Stomach smooth muscle (tissue), 2 donors: Measurements from ENCODE around the gene HTR3A.

Experiments
- H3K27ac ChIP-seq: one replicate; pipeline ENCODE4 v1.7.0; 2013; ENCODE audit warnings: mild to moderate bottlenecking, low read length, inconsistent platforms
- H3K27me3 ChIP-seq, 2 donors: one replicate each; pipeline ENCODE4 v1.7.0; 2013; ENCODE audit warnings: low read length in 2 of 2; ENCODE audit not compliant: insufficient read depth in 2 of 2, control insufficient read depth in 1 of 2
- H3K36me3 ChIP-seq, 2 donors: one replicate each; pipeline ENCODE4 v1.7.0; 2013; ENCODE audit warnings: low read length in 2 of 2; ENCODE audit not compliant: control insufficient read depth in 2 of 2, insufficient read depth in 2 of 2
- H3K4me1 ChIP-seq: one replicate; pipeline ENCODE4 v1.7.0; 2013; ENCODE audit warnings: low read length; ENCODE audit not compliant: control insufficient read depth, insufficient read depth
- H3K4me3 ChIP-seq, 2 donors: one replicate each; pipeline ENCODE4 v1.7.0; 2013; ENCODE audit warnings: low read length in 2 of 2
- H3K9ac ChIP-seq, 2 donors: one replicate each; pipeline ENCODE4 v1.7.0; 2013; ENCODE audit warnings: low read length in 2 of 2, mild to moderate bottlenecking in 1 of 2
- H3K9me3 ChIP-seq, 2 donors: one replicate each; pipeline ENCODE4 v1.7.0; 2013; ENCODE audit warnings: low read length in 2 of 2; ENCODE audit not compliant: control insufficient read depth in 2 of 2
- donor health status: healthy.
- donor health status: Pancreatic carcinoma.

Gene HTR3A

DNA sequence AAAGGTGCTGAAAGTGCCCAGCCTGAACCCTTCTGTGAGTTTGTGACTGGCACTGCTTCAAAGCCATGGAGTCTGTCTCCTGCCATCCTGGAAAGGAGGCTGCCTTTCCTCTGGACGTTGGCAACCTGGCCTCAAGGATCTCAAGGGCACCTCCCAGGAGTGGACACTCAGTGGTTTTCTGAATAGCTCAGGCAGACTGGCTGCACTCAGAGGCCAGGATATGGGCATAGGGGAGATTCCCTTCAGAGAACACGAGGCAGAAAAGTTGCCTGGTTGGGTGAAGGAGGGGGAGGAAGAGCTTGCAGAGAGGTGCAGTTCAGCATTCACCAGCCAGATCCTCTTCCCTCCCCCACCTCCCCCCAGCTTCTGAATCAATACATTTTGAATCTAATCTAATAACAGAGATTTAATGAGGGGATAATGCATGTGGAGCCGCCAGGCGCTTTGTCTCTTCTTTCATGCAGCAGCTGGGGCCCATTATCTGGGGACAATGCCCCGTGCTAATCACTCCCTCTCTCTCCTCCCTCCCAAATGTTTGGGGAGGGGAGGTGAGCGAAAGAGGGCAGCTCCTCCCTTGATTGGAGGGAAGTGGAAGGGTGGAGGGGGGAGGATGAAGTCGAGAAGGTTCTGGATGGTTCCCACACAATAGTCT, 17.7 kb downstream of the HTR3A start:
- peaks cover 9 to 19% of the 10 kb centered on the region in 2 donors for H3K27me3 ChIP-seq
- no peaks in the 10 kb centered on the region for H3K36me3 ChIP-seq
- no peaks in the 10 kb centered on the region for H3K4me1 ChIP-seq
- H3K9ac ChIP-seq: no peak overlapping the region
- H3K9me3 ChIP-seq: no peaks in the 10 kb centered on the region
- no peak overlapping the region for H3K4me3 ChIP-seq
- H3K27ac ChIP-seq: no peak overlapping the region

DNA sequence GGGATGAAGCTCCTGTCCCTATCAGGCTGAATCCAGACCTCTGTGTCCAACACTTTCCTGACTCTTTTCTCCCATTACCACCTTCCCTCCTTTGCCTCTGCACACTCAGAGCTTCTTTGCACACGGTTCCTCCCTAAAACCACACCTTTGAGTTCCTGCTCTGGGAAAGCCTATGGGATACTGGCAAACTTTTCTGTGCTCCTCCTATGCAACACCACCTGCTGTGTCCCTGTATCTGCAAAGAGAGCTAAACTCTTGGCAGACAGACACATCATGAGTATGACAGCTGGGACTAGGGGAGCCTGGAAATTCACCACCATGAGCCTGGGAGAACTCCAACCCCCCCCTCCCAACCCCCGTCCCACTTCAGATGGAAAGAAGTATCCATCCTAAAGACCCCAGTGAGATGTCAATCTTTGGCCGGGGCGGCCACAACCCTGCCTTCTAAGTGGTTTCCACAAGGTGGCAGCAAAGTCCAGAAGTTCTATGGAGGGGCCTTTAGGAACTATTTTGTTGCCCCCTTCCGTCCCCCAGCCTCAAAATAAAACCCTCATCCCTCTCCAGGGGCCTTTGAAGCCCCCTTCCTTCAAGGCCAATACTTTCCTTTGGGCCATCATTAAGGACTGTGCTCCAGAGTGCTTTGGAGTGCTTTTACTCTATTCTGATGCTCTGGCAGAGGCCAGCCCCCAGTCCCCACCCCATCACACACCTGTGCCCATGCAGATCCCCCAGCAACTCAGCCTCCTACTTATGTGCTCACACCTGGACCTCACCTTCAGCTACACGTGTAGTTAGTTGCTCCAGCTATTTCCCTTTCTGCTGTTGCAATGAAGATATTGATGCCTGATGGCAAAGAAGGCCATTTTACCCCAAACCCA, 19.4 kb downstream of the HTR3A start:
- peaks cover 9 to 19% of the 10 kb centered on the region in 2 donors for H3K27me3 ChIP-seq
- no peaks in the 10 kb centered on the region for H3K4me1 ChIP-seq
- no peak overlapping the region for H3K4me3 ChIP-seq
- no peak overlapping the region for H3K27ac ChIP-seq
- H3K36me3 ChIP-seq: no peaks in the 10 kb centered on the region
- H3K9me3 ChIP-seq: no peaks in the 10 kb centered on the region
- no peak overlapping the region for H3K9ac ChIP-seq

DNA sequence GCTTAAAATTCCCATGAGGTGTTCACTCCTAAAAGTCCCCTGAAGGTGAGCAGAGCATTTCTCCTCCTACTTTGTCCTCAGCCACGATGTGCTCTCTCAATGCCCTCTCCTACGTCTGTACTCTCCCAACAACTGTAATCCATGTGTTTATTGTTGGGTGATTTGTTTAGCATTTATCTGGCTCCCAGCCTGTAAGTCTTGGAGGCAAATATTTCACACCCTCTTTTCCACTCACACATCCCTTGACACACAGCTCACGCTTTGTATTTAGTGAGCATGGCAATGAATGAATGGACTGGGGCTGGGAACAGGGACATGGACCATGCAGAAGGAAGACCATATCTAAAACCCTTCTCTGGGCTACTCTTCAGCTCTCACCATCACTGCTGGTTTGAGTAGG, 22.6 kb downstream of the HTR3A start:
- Histone ChIP-seq H3K27ac (no peak overlapping the region), H3K9me3 (no peaks in the 10 kb centered on the region), H3K27me3 (peaks cover 8 to 11% of the 10 kb centered on the region in 2 donors), H3K9ac (no peak overlapping the region), H3K4me3 (no peak overlapping the region), H3K36me3 (no peaks in the 10 kb centered on the region), H3K4me1 (no peaks in the 10 kb centered on the region)

DNA sequence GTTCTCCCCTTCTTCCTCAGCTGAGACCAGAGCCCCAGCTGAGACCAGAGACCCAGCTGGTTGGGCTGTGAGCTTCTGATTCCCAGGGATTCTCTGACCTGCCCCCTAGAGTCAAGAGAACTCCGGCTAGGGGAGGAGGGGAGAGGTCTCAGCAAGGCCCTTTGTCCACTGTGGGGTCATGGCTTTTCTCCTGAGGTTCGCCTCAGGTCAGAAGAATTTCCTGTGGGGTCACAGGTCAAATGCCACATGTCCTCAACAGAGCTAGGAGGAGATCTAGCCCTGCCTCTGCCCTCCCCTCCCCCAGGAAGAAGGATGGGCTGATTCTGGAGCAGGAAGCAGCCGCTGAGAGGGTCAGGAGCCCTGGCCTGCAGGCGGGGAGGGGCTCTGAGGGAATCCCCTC, 23.7 kb downstream of the HTR3A start:
- no peak overlapping the region for H3K4me3 ChIP-seq
- H3K4me1 ChIP-seq: no peaks in the 10 kb centered on the region
- H3K36me3 ChIP-seq: no peaks in the 10 kb centered on the region
- H3K9me3 ChIP-seq: no peaks in the 10 kb centered on the region
- no peak overlapping the region for H3K27ac ChIP-seq
- no peak overlapping the region for H3K9ac ChIP-seq
- peaks cover 8 to 9% of the 10 kb centered on the region in 2 donors for H3K27me3 ChIP-seq

DNA sequence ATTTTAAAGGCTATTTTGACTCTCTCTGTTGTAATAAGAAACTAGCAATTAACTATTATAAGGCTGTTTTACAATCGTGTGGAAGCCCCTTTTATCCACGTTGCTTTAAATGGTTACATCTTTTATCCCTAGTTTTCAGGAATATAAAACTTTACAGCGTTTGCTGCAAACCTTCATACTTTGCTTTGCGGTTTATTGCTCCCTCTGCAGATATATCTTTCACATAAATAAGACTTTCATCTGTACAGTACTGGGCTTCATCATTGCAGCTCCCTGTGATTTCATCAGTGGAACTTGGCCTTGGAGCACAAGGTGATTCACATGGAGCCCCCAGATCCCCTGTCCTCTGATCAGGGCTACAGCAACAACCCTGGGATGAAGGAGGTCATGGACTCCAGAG, 25.6 kb downstream of the HTR3A start:
- peaks cover 4 to 6% of the 10 kb centered on the region in 2 donors for H3K27me3 ChIP-seq
- no peaks in the 10 kb centered on the region for H3K4me1 ChIP-seq
- no peak overlapping the region for H3K27ac ChIP-seq
- H3K4me3 ChIP-seq: no peak overlapping the region
- no peak overlapping the region for H3K9ac ChIP-seq
- H3K36me3 ChIP-seq: no peaks in the 10 kb centered on the region
- no peaks in the 10 kb centered on the region for H3K9me3 ChIP-seq

DNA sequence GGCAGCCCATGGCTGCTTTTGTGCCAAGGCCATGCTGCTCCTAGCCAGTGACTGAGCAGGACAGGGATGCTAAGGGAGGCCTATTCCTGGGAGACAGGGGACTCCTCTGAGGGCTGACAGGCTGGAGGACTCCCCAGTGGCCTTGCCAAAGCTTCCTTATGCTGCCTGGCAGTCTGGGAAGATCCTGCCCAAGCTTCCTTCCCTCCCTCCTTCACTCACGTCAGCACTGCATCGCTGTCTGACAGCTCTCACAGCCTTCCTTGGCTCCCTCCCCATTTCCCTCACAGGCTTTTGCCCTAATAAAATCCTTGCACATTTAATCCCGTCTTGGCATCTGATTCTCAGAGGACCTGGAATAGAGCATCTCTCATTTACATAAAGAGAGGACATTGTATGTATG, 26.5 kb downstream of the HTR3A start:
- H3K36me3 ChIP-seq: no peaks in the 10 kb centered on the region
- no peaks in the 10 kb centered on the region for H3K9me3 ChIP-seq
- peaks cover 4 to 6% of the 10 kb centered on the region in 2 donors for H3K27me3 ChIP-seq
- H3K4me1 ChIP-seq: no peaks in the 10 kb centered on the region
- H3K4me3 ChIP-seq: no peak overlapping the region
- no peak overlapping the region for H3K9ac ChIP-seq
- no peak overlapping the region for H3K27ac ChIP-seq

DNA sequence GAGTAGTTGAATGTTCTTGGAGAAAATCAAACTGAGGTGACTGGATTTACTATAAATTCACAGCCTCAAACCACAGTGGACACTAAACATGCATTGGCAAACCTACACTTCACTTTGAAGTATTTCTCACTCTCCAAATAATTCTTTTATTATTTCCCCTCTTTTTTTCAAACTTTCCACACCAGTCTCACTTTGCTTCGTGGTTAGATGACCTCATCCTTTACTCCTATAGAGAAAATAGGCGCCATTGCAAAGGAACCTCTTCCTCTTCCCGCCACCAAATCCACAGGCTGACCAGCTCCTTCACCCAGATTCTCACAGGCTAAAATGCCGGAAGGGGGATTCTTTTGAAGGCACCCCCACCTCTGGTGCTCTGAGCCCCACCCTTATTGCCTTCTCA, 33.4 kb downstream of the HTR3A start:
- H3K9me3 ChIP-seq: no peaks in the 10 kb centered on the region
- H3K4me3 ChIP-seq: no peak overlapping the region
- H3K4me1 ChIP-seq: no peaks in the 10 kb centered on the region
- H3K9ac ChIP-seq: no peak overlapping the region
- H3K36me3 ChIP-seq: no peaks in the 10 kb centered on the region
- no peaks in the 10 kb centered on the region for H3K27me3 ChIP-seq
- no peak overlapping the region for H3K27ac ChIP-seq

DNA sequence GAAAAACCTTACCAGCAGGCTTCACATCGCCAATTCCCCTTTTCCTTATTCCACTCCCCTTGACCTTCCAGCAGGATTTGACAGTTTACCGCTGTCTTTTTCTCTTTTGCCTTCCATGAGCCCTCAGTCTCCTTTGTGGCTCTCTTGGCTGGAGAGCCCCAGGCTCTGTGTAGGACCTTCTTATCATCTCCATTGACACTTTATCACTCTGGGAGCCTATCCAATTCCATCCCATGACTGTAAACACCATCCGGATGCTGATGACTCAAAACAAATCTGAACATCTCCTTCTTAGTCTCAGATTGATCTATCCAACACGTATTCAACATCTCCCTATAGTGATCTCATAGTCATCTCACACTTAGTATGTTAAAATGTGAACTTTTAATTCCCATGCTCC, 36.0 kb downstream of the HTR3A start:
- Histone ChIP-seq H3K27me3 (peaks cover 0 to 2% of the 10 kb centered on the region in 2 donors), H3K4me3 (no peak overlapping the region), H3K27ac (no peak overlapping the region), H3K9ac (no peak overlapping the region), H3K4me1 (no peaks in the 10 kb centered on the region), H3K36me3 (no peaks in the 10 kb centered on the region), H3K9me3 (no peaks in the 10 kb centered on the region)

DNA sequence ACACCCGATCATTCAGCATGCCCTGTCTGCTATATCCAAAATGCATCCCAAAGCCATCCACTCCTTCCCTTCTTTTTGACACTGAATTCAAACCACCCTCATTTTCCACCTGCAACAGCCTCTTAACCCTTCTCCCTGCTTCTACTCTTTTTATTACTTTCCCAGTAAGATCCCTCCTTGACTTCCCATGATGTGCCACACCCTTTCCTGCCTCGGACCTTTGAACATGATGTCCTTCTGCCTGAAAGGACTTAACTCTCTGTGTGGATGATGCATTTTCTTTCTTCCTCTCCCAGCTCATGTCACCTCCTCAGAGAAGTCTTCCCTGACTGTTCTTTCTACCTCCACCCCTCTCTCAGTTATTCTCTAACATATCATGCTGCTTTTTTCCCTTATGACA, 36.5 kb downstream of the HTR3A start:
- Histone ChIP-seq H3K9ac (no peak overlapping the region), H3K36me3 (no peaks in the 10 kb centered on the region), H3K4me1 (no peaks in the 10 kb centered on the region), H3K27me3 (peaks cover 0 to 2% of the 10 kb centered on the region in 2 donors), H3K4me3 (no peak overlapping the region), H3K27ac (no peak overlapping the region), H3K9me3 (no peaks in the 10 kb centered on the region)

DNA sequence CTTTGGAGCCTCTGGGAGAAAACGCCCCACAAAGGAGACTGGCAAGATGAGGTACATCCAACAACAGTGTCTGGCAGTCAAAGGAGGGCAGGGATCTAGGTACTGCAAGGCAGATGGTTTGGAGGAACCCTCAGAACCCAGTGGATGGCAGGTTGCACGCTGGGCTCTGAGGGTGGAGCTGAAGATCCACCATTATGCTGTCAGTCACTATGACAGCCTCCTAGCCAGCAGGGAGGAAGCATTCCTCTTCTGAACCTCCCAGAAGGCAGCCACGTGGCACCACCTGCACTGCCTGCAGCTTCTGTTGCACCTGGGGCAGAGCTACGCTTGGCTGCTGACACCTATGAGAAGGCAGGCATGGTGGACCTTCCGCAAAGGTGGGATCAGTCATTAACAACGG, 40.2 kb downstream of the HTR3A start:
- Histone ChIP-seq H3K36me3 (no peaks in the 10 kb centered on the region), H3K27ac (no peak overlapping the region), H3K9me3 (no peaks in the 10 kb centered on the region), H3K27me3 (peaks cover 0 to 2% of the 10 kb centered on the region in 2 donors), H3K4me3 (no peak overlapping the region), H3K9ac (no peak overlapping the region), H3K4me1 (no peaks in the 10 kb centered on the region)

DNA sequence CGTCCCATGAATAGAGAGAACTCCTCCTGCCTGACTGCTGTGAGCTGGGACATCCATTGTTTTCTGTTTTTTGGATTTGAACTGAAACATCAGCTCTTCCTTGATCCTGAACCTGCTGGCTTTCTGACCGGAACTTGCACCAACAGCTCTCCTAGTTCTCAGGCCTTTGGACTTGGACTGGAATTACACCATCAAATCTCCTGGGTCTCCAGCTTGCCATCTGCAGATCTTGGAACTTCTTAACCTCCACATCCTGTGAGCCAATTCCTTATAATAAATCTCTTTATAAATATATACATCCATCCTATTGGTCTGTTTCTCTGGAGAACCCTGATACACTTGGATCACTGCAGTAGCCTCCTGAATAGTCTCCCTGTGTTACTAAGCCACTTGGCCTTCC, 42.1 kb downstream of the HTR3A start:
- Histone ChIP-seq H3K27ac (no peak overlapping the region), H3K36me3 (no peaks in the 10 kb centered on the region), H3K4me3 (no peak overlapping the region), H3K9me3 (no peaks in the 10 kb centered on the region), H3K27me3 (peaks cover 0 to 2% of the 10 kb centered on the region in 2 donors), H3K9ac (no peak overlapping the region), H3K4me1 (no peaks in the 10 kb centered on the region)
